BLaER1 treated with 17β-estradiol and CSF1 and Interleukin-3, amounts not matched to agents 10 nM and 100 nM (cell line): ENCODE data around the gene CHAMP1.
"Not testable (repeated sequence)": the region's sequence is repeated elsewhere in the genome, so short reads cannot be mapped to it uniquely, and the experiment has no call there.

ENCODE experiments used
- H3K27ac ChIP-seq, 11 experiments: shearing (Covaris generic); formaldehyde crosslinking; 2 replicates each; pipeline ENCODE4 v1.8.1; 2022
- H3K27me3 ChIP-seq, 11 experiments: shearing (Covaris generic); formaldehyde crosslinking; 2 replicates each; pipeline ENCODE4 v1.8.1; 2022
- H3K36me3 ChIP-seq, 11 experiments: shearing (Covaris generic); formaldehyde crosslinking; 2 replicates each; pipeline ENCODE4 v1.8.1; 2022
- H3K4me1 ChIP-seq, 10 experiments: shearing (Covaris generic); formaldehyde crosslinking; 2 replicates each; pipeline ENCODE4 v1.8.1; 2022
- H3K4me2 ChIP-seq, 11 experiments: shearing (Covaris generic); formaldehyde crosslinking; 2 replicates each; pipeline ENCODE4 v1.8.1; 2022
- H3K4me3 ChIP-seq, 10 experiments: shearing (Covaris generic); formaldehyde crosslinking; 2 replicates each; pipeline ENCODE4 v1.8.1; 2022
- H3K9ac ChIP-seq, 11 experiments: shearing (Covaris generic); formaldehyde crosslinking; 2 replicates each; pipeline ENCODE4 v1.8.1; 2022
- H3K9me3 ChIP-seq, 11 experiments: shearing (Covaris generic); formaldehyde crosslinking; replicated peaks in 1 of 11; 2 replicates each; pipeline ENCODE4 v1.8.1; 2022
- H4K20me1 ChIP-seq, 11 experiments: shearing (Covaris generic); formaldehyde crosslinking; 2 replicates each; pipeline ENCODE4 v1.8.1; 2022
- Cebpa-rat ChIP-seq, 11 experiments: shearing (Covaris generic); IDR thresholded peaks; 2 replicates each; pipeline ENCODE4 v1.8.1; 2022

CHAMP1 gene

DNA sequence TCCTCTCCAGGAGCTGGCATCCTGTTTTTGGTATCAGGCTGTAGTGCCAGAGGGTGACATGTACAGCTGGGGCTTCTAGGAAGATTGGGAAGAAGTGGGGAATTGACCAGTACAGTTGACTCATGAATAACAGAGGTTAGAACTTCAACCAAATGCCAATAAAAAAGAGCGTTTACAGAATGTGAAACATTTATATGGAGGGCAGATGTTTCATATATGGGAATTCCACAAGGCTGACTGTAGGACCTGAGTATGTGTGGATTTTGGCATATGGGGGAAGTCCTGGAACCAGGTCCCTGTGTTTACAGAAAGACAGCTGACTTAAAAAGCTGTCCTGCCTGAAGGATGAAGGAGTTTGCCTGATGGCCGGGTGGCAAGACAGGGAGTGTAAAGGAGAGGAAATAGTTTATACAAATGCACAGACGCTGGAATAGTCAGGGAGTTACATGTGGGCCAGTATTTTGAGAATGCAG, 5.2 kb downstream of the CHAMP1 start:
- no peaks in the 10 kb centered on the region for H3K9me3 ChIP-seq
- no peak overlapping the region for H3K27ac ChIP-seq
- H4K20me1 ChIP-seq: peaks cover 60 to 98% (median 77%) of the 10 kb centered on the region in 11 experiments; a peak in 20 of 22 replicates
- TF ChIP-seq Cebpa-rat (IDR thresholded peaks at IDR 0.05): no peak
- peak overlapping the region in 3 of 11 experiments; percentile 2 to 8 (median 3); a peak in 3 of 22 replicates for H3K4me2 ChIP-seq
- H3K9ac ChIP-seq: no peak overlapping the region
- H3K4me1 ChIP-seq: peaks cover 37 to 53% (median 46%) of the 10 kb centered on the region in 10 experiments
- H3K4me3 ChIP-seq: no peak overlapping the region
- H3K36me3 ChIP-seq: peaks cover 35 to 88% (median 75%) of the 10 kb centered on the region in 11 experiments
- H3K27me3 ChIP-seq: no peaks in the 10 kb centered on the region

DNA sequence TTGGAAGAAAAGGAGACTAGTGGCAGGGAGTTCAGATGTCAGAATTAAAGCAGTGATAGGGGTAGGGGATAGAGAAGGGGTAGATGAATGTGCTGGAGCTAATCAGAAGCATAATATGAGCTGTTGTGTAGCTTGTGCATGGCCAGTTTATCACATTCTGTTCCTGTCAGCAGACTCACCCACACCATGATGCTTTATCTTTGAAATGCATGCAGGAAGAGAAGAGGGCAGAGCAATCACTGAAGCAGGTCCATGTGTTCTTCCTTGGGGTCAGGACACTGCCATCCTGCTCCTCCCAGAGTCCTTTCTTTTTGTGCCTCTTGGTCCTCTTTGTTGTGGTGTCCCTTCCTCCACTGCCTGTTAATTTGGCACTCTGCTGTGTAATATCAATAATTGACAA, 5.8 kb downstream of the CHAMP1 start:
- H3K27me3 ChIP-seq: no peaks in the 10 kb centered on the region
- TF ChIP-seq Cebpa-rat (IDR thresholded peaks at IDR 0.05): no peak
- H4K20me1 ChIP-seq: peaks cover 62 to 99% (median 80%) of the 10 kb centered on the region in 11 experiments; a peak in 20 of 22 replicates
- H3K9me3 ChIP-seq: no peaks in the 10 kb centered on the region
- H3K36me3 ChIP-seq: peaks cover 41 to 94% (median 81%) of the 10 kb centered on the region in 11 experiments
- H3K9ac ChIP-seq: no peak overlapping the region
- no peak overlapping the region for H3K4me3 ChIP-seq
- peak overlapping the region in 1 of 11 experiments; percentile 3; a peak in 2 of 22 replicates for H3K4me2 ChIP-seq
- no peak overlapping the region for H3K27ac ChIP-seq
- H3K4me1 ChIP-seq: peaks cover 43 to 59% (median 51%) of the 10 kb centered on the region in 10 experiments

DNA sequence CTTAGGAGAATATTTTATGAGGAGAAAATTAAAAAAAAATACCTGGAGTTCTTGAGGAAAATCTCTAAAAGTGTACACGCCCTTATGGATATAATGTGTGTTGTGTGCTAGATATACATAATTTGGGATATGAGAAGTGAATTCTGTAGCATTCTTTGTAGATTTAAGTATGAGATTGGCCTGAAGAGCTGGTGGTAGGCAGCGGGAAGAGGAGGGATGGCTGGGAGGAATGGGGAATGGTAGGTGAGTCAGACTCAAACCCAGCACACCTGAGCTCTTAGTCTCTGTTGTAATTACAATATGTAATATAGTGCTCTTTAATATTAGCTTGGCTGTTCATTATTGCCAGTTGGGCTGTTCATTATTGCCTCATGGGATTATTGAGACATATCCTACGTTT, 7.0 kb downstream of the CHAMP1 start:
- H3K27me3 ChIP-seq: no peaks in the 10 kb centered on the region
- H3K4me2 ChIP-seq: no peak overlapping the region
- no peak for TF ChIP-seq Cebpa-rat (IDR thresholded peaks at IDR 0.05)
- H3K9me3 ChIP-seq: no peaks in the 10 kb centered on the region
- peaks cover 60 to 99% (median 80%) of the 10 kb centered on the region in 11 experiments; a peak in 20 of 22 replicates for H4K20me1 ChIP-seq
- H3K4me1 ChIP-seq: peaks cover 43 to 58% (median 52%) of the 10 kb centered on the region in 10 experiments
- no peak overlapping the region for H3K9ac ChIP-seq
- H3K36me3 ChIP-seq: peaks cover 45 to 100% (median 90%) of the 10 kb centered on the region in 11 experiments
- no peak overlapping the region for H3K27ac ChIP-seq
- H3K4me3 ChIP-seq: no peak overlapping the region

DNA sequence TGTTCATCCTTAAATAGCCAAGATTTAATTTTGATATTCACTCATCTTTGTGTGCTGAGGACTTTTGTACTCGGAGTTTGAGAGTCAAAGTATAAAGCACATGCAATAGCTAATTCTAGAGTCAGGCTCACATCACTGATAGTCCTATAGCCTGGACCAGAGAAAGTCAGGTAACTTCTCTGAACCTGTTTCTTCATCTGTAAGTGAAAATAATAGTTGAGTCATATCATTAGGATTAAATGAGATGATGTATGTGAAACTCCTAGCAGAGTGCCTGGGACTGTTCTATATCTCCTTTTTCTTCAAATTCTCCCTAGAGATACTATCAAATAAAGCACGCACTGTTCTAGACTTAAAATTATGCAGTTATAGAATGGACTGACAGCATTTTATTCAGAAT, 9.0 kb downstream of the CHAMP1 start:
- H3K4me1 ChIP-seq: peaks cover 22 to 40% (median 32%) of the 10 kb centered on the region in 10 experiments; a peak in 19 of 20 replicates
- peaks cover 53 to 97% (median 87%) of the 10 kb centered on the region in 11 experiments for H3K36me3 ChIP-seq
- no peaks in the 10 kb centered on the region for H3K9me3 ChIP-seq
- H3K4me2 ChIP-seq: no peak overlapping the region
- TF ChIP-seq Cebpa-rat (IDR thresholded peaks at IDR 0.05): no peak
- H3K4me3 ChIP-seq: no peak overlapping the region
- no peak overlapping the region for H3K9ac ChIP-seq
- no peaks in the 10 kb centered on the region for H3K27me3 ChIP-seq
- peaks cover 46 to 93% (median 73%) of the 10 kb centered on the region in 11 experiments; a peak in 21 of 22 replicates for H4K20me1 ChIP-seq
- no peak overlapping the region for H3K27ac ChIP-seq

DNA sequence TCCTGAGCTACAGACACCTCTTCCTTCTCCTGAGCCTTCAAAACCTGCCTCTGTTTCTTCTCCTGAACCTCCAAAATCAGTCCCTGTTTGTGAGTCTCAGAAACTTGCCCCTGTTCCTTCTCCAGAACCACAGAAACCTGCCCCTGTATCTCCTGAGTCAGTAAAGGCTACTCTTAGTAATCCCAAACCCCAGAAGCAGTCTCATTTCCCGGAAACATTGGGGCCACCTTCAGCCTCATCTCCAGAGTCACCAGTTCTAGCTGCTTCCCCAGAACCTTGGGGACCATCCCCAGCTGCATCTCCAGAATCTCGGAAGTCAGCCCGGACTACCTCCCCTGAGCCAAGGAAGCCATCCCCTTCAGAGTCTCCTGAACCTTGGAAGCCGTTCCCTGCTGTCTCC, 10.0 kb downstream of the CHAMP1 start:
- H3K36me3 ChIP-seq: peaks cover 61 to 97% (median 90%) of the 10 kb centered on the region in 11 experiments
- no peaks in the 10 kb centered on the region for H3K9me3 ChIP-seq
- no peak for TF ChIP-seq Cebpa-rat (IDR thresholded peaks at IDR 0.05)
- H3K4me2 ChIP-seq: peak overlapping the region in 8 of 11 experiments; percentile 1 to 74 (median 56); a peak in 12 of 22 replicates
- peak overlapping the region in 4 of 11 experiments; percentile 18 to 64 (median 40); a peak in 6 of 22 replicates for H3K27ac ChIP-seq
- no peaks in the 10 kb centered on the region for H3K27me3 ChIP-seq
- peaks cover 19 to 32% (median 27%) of the 10 kb centered on the region in 10 experiments; a peak in 19 of 20 replicates for H3K4me1 ChIP-seq
- peaks cover 36 to 92% (median 64%) of the 10 kb centered on the region in 11 experiments; a peak in 21 of 22 replicates for H4K20me1 ChIP-seq
- no peak overlapping the region; a peak in 1 of 22 replicates for H3K9ac ChIP-seq
- H3K4me3 ChIP-seq: no peak overlapping the region

DNA sequence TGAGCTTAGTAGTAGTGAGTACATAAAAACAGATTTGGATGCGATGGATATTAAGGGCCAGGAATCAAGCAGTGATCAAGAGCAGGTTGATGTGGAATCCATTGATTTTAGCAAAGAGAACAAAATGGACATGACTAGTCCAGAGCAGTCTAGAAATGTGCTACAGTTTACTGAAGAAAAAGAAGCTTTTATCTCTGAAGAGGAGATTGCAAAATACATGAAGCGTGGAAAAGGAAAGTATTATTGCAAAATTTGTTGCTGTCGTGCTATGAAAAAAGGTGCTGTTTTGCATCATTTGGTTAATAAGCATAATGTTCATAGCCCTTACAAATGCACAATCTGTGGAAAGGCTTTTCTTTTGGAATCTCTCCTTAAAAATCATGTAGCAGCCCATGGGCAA, 11.4 kb downstream of the CHAMP1 start:
- Histone ChIP-seq H3K4me1 (peaks cover 13 to 28% (median 22%) of the 10 kb centered on the region in 10 experiments; a peak in 19 of 20 replicates), H3K4me2 (peak overlapping the region; percentile 1 to 74 (median 56); a peak in 19 of 22 replicates), H3K4me3 (no peak overlapping the region), H3K27ac (peak overlapping the region in 9 of 11 experiments; percentile 12 to 64 (median 34); a peak in 15 of 22 replicates), H4K20me1 (peaks cover 24 to 78% (median 51%) of the 10 kb centered on the region in 11 experiments; a peak in 21 of 22 replicates), H3K36me3 (peaks cover 70 to 97% (median 85%) of the 10 kb centered on the region in 11 experiments), H3K27me3 (no peaks in the 10 kb centered on the region), H3K9ac (peak overlapping the region in 3 of 11 experiments; percentile 16 to 46 (median 31); a peak in 4 of 22 replicates), H3K9me3 (no peaks in the 10 kb centered on the region)
- 0 out of 22 replicates have a peak, but pooled peaks of 2 of the 11 experiments have one; percentile 8 to 19 for TF ChIP-seq Cebpa-rat (IDR thresholded peaks at IDR 0.05)

DNA sequence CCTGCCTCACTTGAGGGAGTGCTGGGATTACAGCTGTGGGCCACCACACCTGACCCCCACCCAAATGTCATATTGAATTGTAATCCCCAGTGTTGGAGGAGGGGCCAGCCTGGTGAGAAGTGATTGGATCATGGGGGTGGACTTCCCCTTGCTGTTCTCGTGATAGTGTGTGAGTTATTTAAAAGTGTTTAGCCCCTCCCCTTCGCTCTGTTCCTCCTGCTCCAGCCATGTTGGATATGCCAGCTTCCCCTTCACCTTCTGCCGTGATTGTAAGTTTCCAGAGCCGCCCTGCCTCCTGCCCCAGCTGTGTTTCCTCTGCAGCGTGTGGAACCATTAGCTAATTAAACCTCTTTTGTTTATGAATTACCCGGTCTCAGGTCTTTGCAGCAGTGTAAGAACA, 13.7 kb downstream of the CHAMP1 start:
- no peaks in the 10 kb centered on the region for H3K27me3 ChIP-seq
- no peak overlapping the region for H3K9ac ChIP-seq
- no peaks in the 10 kb centered on the region for H3K9me3 ChIP-seq
- H4K20me1 ChIP-seq: peaks cover 5 to 56% (median 33%) of the 10 kb centered on the region in 11 experiments; a peak in 21 of 22 replicates
- TF ChIP-seq Cebpa-rat (IDR thresholded peaks at IDR 0.05): no peak
- no peak overlapping the region for H3K4me2 ChIP-seq
- no peak overlapping the region for H3K27ac ChIP-seq
- no peak overlapping the region for H3K4me3 ChIP-seq
- H3K36me3 ChIP-seq: peaks cover 53 to 74% (median 63%) of the 10 kb centered on the region in 11 experiments
- H3K4me1 ChIP-seq: peaks cover 13 to 28% (median 22%) of the 10 kb centered on the region in 10 experiments; a peak in 19 of 20 replicates

DNA sequence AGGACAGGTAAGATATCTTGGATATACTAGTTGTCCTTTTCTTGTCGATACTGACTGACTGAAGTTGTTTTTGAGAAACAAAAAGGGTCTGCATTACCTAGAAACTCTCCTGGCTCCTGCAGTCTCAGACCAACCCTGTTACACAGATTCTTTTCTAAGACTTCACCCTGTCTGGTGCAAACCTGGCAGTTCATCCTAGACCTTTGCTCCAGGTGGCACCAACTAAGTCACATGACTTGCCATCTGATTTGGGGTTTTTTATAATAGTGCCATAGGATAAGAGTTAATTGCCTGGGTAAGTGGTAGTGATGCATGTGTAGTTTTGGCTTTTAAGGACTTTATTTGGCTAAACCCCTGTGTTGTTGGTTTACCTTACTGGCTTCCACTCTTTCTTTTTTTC, 14.3 kb downstream of the CHAMP1 start:
- no peak overlapping the region for H3K27ac ChIP-seq
- no peak overlapping the region for H3K9ac ChIP-seq
- peaks cover 4 to 51% (median 33%) of the 10 kb centered on the region in 11 experiments; a peak in 21 of 22 replicates for H4K20me1 ChIP-seq
- no peak for TF ChIP-seq Cebpa-rat (IDR thresholded peaks at IDR 0.05)
- peaks cover 14 to 28% (median 23%) of the 10 kb centered on the region in 10 experiments for H3K4me1 ChIP-seq
- H3K4me2 ChIP-seq: no peak overlapping the region
- H3K4me3 ChIP-seq: no peak overlapping the region
- H3K36me3 ChIP-seq: peaks cover 47 to 69% (median 57%) of the 10 kb centered on the region in 11 experiments
- H3K27me3 ChIP-seq: no peaks in the 10 kb centered on the region
- H3K9me3 ChIP-seq: no peaks in the 10 kb centered on the region

DNA sequence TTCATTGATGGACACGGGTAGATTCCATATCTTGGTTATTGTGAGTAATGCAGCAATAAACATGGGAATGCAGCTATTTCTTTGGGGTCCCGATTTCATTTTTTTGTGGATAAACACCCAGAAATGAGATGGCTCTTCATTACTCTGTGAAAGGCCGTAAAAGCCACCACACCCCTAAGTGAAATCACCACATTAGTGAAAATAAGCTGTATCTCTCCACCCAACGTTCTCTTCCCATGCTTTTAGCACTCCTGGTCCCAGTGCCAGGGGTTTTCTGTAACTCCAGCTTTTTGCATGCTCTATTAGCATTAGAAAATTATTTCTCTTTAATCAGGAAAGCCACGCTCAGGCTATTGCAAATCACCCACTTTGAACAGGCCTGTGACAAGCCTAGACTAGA, 15.8 kb downstream of the CHAMP1 start:
- H3K4me1 ChIP-seq: peaks cover 10 to 25% (median 22%) of the 10 kb centered on the region in 10 experiments
- H3K9me3 ChIP-seq: no peaks in the 10 kb centered on the region
- H3K4me2 ChIP-seq: no peak overlapping the region
- peaks cover 32 to 54% (median 43%) of the 10 kb centered on the region in 11 experiments for H3K36me3 ChIP-seq
- H3K4me3 ChIP-seq: no peak overlapping the region
- H3K27ac ChIP-seq: no peak overlapping the region
- H3K27me3 ChIP-seq: no peaks in the 10 kb centered on the region
- H4K20me1 ChIP-seq: peaks cover 4 to 36% (median 26%) of the 10 kb centered on the region in 11 experiments; a peak in 21 of 22 replicates
- H3K9ac ChIP-seq: no peak overlapping the region
- TF ChIP-seq Cebpa-rat (IDR thresholded peaks at IDR 0.05): no peak

DNA sequence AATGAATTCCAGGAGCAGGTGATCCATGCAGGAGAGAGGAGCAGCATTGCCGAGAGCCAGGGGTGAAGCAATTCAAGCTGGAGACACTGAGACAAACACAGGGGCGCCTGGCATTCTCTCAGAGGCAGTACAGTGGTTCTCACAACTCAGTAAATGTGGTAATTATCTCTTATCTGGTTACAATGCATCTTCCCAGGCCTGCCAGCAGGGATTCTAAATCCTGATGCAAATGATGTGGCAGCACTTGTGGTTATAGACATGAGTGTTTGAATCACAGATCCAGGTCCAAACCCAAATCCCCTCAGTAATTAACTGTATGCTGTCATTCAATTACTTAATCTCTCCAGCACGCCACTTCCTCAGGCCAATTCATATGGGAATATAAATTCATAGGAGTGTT, 19.6 kb downstream of the CHAMP1 start:
- not testable (repeated sequence) for H3K9ac ChIP-seq, H3K4me3 ChIP-seq, H3K27me3 ChIP-seq, H3K9me3 ChIP-seq, H4K20me1 ChIP-seq, H3K27ac ChIP-seq
- peak overlapping the region in 7 of 11 experiments; percentile 6 to 56 (median 35); a peak in 12 of 22 replicates for H3K4me2 ChIP-seq
- H3K36me3 ChIP-seq: peaks cover 7 to 20% (median 13%) of the 10 kb centered on the region in 11 experiments; a peak in 19 of 22 replicates
- peaks cover 0 to 13% (median 11%) of the 10 kb centered on the region in 10 experiments; a peak in 15 of 20 replicates for H3K4me1 ChIP-seq
